ENCODE data around the gene CERCAM.
"Not testable (repeated sequence)": the region's sequence is repeated elsewhere in the genome, so short reads cannot be mapped to it uniquely, and the experiment has no call there.

Gene CERCAM

DNA sequence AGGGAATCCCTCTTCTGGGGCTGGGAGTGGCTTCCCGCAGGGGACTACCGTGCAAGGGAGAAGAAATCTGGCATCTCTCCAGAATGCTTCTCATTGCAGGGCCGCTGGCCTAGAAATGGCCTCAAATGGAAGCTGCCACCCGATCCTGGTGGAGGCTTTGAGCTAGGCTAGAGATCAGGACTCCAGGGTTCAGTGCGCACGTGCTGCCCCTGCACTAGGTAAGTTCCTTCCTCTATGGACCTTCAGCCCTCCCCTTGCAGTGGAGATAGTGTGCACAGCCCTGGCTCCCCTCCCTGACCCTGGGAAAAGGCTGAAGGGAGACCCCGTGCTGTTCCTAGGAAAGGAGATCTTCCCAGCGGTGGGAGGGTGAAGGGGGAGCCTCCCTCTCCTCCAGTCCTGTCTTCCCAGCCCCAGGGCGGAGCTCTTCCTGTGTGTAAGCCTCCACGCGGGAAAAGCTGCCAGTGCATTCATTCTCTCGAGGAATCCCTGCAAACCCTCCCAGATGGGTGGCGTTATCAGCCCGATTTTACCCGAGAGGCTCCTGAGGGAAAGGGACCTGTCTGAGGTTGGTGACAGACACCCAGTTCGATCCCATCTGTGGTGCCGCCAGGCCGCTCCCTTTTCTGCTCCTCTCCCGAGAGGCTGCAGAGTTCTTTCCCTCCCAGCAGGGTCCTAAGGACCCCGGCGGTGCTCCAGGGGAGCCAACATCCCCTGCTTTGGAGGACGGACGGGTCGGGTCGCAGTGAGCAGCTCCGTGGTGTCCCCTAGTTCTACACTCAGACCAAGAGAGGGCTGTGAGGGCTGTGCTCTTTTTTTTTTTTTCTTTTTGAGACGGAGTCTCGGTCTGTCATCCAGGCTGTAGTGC lies 1.4 kb upstream of the CERCAM start:
- peak; percentile 41 for DNase-seq (ENCODE audit: low read depth)

DNA sequence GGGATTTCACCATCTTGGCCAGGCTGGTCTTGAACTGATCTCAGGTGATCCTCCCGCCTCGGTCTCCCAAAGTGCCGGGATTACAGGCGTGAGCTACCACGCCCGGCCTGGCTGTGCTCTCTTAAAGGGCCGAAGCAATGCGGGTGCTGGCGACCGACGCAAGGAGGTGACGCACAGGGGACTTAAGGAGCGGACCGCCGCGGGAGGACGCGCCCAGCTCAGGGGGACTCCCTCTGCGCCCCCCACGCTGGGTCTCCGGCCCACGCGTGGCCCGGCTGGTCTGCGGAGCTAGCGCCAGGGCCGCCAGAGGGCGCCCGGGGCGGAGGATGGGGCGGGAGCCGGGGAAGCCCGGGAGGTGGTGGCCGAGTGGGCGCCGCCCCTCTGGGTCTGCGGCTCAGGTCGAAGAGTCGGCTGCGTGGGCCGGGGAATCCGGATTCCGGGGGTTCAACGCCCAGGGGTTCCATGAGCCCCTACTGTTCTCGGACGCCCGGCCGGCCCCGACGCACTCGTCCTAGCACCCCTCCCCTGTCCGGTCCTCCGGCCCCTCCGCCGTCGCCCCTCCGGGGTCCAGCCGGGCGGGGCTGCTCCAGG lies 502 bp upstream of the CERCAM start:
- DNase-seq (ENCODE audit: low read depth): peak; percentile 79

DNA sequence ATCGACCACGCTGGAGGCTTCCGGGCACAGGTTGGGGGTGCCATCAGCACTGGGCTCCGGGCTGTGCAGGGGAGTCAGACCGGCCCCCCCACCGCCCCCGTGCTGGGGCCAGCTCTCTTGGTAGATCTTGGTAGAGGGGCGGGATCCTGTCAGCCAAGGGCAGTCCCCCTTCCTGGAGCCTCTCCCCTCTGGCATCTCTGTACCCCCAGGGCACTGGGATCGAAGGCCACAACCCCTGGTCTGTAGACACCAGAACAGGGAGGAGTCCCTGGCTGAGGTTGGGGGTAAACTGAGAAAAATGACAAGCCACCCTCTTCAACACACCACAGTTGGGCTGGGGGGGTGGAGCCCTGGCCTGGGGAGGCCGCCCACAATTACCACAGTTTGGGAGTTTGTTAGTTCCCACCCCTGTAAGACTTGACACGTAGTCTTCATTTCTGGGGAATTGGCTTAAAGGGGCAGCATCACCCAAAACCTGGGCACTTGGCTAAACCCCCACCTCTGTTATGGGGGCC lies 882 bp downstream of the CERCAM start:
- peak; percentile 28 for DNase-seq (ENCODE audit: low read depth)

DNA sequence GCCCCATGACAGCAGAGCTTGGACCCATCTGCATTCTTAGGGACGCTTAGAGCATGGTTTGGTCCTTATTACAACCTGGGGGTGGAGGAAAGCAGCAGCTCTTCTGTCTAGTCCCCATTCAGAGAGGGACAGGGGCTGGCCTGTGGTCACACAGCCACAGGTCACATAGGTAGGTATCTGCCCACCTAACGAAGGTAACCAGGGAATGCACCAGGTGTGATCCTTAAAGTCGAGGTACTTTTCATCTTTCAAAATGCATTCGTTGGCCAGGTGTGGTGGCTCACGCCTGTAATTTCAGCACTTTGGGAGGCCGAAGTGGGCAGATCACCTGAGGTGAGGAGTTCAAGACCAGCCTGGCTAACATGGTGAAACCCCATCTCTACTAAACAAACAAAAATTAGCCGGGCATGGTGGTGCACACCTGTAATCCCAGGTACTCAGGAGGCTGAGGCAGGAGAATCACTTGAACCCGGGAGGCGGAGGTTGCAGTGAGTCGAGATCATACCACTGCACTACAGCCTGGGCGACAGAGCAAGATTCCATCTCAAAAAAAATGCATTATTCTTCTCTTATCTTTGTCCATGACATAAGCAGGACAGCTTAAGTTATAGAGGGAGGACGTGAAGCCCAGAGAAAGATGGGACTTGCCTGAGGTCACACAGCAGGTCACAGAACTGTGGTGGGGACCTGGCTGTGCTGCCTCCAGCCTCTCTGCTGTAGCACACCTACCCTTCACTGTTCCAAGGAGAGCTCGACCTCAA lies 1.5 kb downstream of the CERCAM start:
- not testable (repeated sequence) for DNase-seq (ENCODE audit: low read depth)

DNA sequence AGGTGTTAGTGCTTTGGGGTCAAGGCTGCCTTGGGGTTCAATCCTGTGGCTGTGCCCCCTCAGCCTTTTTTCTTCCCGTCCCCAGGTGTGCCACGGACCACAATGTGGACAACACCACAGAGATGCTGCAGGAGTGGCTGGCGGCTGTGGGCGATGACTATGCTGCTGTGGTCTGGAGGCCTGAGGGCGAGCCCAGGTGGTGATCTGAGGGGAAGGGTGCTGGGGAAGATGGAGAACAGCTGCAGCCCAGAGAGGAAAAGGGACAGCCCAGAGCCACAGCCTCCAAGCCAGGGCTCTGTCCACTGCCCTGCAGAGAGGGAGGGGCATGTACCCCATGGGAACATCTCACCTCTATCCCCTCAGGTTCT lies 2.1 kb downstream of the CERCAM start:
- no peak for DNase-seq (ENCODE audit: low read depth)

DNA sequence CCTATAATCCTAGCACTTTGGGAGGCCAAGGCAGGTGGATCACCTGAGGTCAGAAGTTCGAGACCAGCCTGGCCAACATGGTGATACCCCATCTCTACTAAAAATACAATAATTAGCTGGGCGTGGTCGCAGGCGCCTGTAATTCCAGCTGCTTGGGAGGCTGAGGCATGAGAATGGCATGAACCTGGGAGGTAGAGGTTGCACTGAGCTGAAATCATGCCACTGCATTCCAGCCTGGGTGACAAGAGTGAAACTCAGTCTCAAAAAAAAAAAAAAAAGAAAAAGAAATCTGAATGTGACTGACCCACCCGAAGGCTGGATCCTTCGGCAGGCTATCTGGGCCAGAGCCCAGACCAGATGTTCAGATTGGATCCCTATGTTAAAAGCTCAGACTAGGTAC lies 2.7 kb downstream of the CERCAM start:
- not testable (repeated sequence) for DNase-seq (ENCODE audit: low read depth)

DNA sequence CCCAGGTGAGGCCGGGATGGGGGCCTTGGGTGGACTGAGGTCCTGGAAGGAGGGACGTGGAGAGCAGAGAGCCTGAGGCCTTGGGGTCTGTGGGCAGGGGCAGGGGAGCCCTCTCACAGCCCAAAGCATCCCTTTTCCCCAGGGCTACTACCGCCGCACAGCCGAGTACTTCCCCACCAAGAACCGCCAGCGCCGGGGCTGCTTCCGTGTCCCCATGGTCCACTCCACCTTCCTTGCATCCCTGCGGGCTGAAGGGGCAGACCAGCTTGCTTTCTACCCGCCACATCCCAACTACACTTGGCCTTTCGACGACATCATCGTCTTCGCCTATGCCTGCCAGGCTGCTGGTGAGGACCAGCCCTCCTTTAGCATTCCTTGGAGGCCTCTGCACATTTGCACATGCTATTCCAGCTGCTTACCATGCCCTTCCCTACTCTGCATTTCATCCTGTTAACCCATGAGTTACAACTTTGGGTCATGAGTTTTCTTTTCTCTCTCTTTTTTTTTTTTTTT lies 3.7 kb downstream of the CERCAM start:
- DNase-seq (ENCODE audit: low read depth): no peak

DNA sequence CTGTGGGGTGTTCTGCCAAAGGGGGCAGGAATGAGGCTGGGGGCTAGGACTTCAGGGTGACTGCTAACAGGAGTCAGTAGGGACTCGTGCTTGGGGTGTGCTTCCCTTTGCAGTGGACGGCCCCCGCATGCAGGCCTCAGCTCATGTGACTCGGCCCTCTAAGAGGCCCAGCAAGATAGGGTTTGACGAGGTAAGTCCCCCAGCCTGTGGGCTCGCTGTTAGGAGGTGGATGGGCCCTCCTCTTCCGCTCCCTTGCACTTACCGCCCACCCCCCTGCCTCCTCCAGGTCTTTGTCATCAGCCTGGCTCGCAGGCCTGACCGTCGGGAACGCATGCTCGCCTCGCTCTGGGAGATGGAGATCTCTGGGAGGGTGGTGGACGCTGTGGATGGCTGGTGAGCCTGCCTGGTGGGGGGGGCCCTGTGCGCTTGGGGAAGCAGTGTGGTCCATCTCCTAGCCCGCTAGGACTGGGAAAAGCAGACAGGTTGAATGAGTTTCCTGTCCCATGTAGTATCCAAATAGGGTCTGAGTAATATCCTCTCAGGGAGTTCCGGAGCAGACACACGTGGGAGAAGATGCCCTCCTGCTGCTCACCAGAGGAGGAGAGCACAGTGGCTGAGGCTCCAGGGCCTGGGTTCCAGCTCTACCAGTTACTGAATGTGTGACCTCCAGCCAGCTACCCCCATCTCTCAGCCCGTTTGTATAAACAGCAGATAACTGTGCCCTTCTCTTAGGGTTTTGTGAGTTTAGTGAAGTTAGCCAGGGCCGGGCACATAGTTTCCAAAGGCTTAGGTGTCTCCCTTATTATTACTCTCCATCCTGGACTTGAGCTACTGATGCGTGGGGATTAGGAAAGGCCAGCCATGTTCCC lies 8.2 kb downstream of the CERCAM start:
- DNase-seq (ENCODE audit: low read depth): peak; percentile 71

DNA sequence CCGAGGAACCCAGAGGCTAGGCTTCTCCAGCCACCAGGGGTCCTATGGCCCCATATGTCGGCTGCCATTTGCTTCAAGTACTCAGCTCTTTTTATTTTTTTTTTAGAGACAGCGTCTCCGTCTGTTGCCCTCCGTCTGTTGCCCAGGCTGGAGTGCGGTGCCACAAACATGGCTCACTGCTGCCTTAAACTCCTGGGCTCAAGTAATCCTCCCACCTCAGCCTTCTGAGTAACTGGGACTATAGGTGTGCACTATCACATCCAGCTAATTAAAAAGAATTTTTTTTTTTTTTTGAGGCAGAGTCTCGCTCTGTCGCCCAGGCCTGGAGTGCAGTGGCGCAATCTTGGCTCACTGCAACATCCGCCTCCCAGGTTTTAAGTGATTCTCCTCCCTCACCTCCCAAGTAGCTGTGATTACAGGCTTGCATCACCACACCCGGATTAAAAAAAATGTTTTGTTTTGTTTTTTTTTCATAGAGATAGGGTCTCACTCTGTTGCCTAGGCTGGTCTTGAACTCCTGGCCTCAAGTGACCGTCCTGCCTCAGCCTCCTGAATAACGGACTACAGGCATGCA lies 8.9 kb downstream of the CERCAM start:
- DNase-seq (ENCODE audit: low read depth): no peak

DNA sequence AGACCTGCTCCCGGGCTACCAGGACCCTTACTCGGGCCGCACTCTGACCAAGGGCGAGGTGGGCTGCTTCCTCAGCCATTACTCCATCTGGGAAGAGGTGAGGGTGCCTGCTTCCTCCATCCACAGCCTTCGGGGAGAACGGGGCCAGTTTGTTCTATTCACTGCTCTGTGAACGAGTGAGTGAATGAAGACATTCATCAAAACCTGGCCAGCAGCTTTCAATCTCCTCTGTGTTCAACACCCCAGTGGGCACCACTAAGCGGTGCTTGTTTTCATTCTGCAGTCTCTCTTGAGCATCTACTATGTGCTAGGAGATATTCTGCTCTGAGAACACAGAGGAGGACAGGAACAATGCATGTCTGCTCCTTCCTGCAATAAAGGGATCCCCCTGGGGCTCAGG lies 10.6 kb downstream of the CERCAM start:
- DNase-seq (ENCODE audit: low read depth): no peak

DNA sequence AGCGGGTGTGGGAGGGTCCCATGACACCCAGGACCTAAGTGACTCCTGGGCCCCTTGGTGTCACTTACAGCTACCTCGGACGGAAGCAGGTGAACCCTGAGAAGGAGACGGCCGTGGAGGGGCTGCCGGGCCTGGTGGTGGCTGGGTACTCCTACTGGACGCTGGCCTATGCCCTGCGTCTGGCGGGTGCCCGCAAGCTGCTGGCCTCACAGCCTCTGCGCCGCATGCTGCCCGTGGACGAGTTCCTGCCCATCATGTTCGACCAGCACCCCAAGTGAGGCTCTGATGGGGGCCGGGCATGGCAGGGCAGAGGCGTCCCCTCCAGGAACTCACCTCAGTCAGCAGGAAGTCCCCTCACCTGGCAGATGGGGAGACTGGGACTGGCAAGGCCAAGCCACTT lies 13.7 kb downstream of the CERCAM start:
- no peak for DNase-seq (ENCODE audit: low read depth)

DNA sequence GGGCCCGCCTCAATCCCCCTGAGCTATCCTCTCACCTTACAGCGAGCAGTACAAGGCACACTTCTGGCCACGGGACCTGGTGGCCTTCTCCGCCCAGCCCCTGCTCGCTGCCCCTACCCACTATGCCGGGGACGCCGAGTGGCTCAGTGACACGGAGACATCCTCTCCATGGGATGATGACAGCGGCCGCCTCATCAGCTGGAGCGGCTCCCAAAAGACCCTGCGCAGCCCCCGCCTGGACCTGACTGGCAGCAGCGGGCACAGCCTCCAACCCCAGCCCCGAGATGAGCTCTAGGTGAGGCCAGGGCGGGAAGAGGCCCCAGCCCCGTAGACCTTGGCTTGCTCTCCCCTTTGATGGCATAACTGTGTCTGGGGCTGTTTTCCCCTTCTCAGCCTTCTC lies 15.0 kb downstream of the CERCAM start:
- no peak for DNase-seq (ENCODE audit: low read depth)

DNA sequence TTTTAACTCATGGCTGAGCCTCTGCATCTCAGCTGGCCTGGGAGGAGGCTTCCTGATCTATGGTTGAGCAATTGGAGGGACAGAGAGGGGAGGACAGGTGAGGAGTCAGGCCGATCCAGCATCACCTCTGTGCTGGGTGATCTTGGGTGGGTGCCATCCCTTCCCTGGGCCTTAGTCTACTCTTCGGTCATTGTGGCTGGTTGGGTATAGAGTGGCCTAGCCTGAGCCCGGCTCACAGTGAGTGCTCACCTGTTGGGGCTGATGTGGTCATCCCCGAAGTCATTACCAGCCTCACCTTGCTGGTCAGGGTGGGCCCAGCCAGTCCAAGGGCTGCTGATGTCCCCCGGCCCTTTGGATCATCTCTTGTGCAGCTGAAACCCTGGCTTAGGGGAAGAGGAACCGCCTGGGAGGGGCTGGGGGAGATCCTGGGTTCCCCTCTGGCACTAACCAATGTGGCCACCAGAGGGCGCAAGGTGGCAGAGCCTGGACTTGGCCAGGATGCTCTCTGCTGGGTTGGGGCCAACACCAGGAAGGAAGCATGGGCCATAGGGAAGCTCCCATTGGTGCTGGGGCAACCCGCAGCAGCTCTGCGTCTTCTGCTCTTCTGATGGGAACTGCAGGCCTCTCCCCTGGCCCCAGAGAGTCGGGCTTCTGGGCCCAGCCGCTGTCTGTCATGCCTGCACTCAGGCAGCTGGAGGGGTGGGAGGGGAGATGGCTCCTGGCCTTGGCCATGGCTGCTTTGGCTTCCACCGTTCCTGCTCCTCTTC lies 17.9 kb downstream of the CERCAM start:
- peak; percentile 84 for DNase-seq (ENCODE audit: low read depth)

DNA sequence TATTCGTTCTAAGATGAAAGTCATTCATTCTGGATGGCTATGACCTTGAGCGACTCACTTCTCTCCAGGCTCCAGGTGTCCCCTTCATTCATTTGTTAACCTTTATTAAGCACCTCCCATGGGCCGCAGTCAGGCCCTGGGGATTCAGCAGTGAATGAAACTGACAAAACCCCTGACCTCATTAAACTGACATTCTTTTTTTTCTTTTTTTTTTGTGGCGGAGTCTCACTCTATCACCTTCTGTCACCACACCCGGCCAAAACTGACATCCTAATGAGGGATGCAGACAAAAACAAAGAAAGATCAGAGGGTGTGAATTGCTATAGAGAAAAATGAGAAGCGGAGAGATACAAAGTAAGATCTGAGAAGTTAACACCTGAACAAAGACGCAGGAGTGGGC lies 18.6 kb downstream of the CERCAM start:
- no peak for DNase-seq (ENCODE audit: low read depth)

DNA sequence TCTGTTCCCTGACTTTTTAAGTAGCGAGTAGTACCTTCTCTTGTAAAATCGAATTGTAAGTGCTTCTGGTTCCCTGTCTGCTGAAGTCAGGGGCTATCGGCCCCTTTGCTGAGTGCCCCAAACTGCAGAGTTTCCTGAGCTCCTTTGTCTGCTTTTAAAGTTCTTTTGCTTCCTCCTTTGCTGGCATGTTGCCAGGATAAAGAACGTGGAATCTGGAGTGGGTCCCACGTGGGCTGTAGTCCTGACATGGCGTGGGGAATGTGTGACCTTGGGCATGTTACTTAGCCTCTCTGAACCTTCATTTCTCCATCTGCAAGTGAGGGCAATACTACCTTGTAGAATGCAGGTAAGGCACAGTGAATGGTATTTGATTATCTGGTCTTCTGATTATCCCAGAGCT lies 21.5 kb downstream of the CERCAM start:
- DNase-seq (ENCODE audit: low read depth): no peak

DNA sequence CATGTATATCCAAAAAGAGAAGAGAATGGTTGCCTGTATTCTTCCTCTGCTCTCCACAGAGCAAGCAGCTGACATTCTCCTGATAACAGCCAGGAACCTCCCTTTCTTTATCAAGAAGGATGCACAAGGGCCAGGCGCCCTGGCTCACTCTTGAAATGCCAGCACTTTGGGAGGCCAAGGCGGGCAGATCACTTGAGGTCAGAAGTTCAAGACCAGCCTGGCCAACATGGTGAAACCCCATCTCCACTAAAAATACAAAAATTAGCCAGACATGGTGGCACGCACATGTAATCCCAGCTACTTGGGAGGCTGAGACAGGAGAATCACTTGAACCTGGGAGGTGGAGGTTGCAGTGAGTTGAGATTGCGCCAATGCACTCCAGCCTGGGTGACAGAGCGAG lies 25.8 kb downstream of the CERCAM start:
- DNase-seq (ENCODE audit: low read depth): not testable (repeated sequence)

DNA sequence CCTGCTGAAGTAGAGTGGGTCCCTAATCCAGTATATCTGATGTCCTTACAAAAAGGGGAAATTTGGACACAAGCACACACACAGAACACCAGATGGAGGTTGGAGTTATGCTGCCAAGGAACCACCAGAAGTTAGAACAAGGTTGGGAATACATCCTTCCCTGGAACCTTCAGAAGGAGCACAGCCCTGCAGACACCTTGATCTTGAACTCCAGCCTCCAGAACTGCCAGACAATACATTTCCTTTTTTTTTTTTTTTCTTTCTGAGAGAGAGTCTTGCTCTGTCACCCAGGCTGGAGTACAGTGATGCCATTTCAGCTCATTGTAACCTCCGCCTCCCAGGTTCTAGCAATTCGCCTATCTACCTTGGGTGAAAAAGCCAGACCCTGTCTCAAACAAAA lies 28.1 kb downstream of the CERCAM start:
- DNase-seq (ENCODE audit: low read depth): no peak

DNA sequence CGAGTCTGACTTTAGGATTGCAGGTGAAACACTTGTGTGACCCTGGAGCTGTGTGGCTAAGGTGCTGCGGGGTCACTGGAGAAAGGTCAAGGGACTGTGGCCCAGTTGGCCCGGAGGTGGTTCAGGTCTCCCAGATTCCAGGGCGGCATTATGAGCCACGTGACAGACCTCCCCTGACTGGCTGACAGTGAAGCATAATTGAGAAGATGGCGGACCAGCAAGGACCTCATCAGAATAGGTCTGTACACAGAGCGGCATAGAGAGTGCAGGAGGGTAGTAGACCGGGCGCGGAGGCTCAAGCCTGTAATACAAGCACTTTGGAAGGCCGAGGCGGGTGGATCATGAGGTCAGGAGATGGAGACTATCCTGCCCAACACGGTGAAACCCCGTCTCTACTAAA lies 34.3 kb downstream of the CERCAM start:
- DNase-seq (ENCODE audit: low read depth): no peak

DNA sequence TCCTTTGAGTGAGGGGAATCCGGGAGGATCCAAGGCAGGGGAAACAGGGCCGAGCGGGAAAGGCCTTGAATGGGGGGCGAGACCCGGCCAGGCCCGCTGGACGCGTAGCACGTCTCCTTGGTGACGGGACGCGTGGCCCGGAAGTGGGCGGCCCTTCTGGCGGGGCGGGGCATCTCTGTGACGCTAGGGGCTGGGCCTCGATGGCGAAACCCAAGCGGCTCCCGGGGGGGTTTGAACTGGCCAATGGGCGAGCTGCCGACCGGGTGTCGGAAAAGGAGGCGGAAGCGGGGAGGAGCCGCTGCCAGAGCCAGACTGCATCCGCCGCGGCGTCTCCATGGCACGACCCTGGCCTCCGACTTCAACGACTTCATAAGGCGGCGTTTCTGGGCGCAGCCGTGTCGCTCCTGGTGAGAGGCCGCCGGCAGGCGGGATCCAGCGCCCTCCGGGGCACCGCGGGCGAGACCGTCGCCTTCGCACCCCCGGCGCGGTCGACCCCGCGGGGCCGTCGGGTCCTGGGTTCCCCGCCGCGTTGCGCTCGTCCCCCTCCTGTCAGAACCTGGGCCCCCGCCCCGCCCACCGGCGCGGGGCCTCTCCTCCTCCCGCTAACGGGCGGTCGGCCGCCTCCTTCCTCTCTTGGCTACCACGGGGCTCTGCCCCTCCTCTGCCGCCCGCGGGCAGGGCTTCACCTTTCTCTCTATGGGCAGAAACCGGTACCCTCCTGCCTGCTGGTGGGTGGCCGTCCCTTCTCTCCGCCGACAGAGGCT lies 35.4 kb downstream of the CERCAM start, which contains the start of gene ODF2:
ODF2 (plus strand) TSS at position 158 of the 764 bp plus-strand sequence; CDS start at position 244, 86 bp downstream.
- peak; percentile 98 for DNase-seq (ENCODE audit: low read depth)
